ENCODE measurements around the gene STRAP. TPM values are rescaled to one million over a fixed set of nuclear protein-coding genes. Genes with fewer than 3 reads are reported as not detected.

The STRAP gene
- total and polyA plus RNA-seq, 2 donors (not counting 1 experiment from before 2014, with no cell fraction given): 44.4 to 49.0 TPM

DNA sequence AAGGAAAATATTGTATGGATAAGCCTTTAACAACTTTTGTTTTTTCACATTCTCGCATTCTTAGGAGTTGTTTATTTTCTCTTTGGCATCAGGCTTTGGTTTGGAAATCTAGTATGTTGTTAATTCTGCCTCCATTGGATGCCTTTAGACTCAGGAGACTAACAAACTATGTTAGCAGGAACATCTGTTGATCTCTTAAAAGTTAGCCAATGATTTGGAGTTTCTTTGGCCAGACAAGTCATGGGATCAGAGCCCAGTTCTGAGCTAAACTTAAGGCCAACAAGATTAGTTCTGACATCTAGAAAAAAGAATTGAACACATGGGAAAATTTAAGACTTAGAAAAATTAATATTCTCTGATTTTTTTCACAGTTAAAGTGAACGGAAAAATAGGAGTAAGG lies 35.3 kb upstream of the STRAP start:
- no peak for ATAC-seq (ENCODE audit: low read depth)
- ChIA-PET POLR2A (no interaction called here), CTCF (interaction anchor here (0.7 to 1.9 kb wide), 3 partner anchors 9 to 262 kb away, joined by 3 to 4 read pairs (median 3); no protein-coding TSS in a partner anchor)
- no peak overlapping the region for H3K27ac Mint-ChIP-seq
- H3K4me1 ChIP-seq (ENCODE audit: control insufficient read depth in 2 of 2, insufficient read depth in 2 of 2, low read length in 2 of 2): no peaks in the 10 kb centered on the region
- no peaks in the 10 kb centered on the region for H3K4me1 Mint-ChIP-seq
- no peak overlapping the region for H3K4me2 ChIP-seq (replicated peaks; ENCODE audit: low read depth, low read length, poor library complexity, severe bottlenecking)
- no peaks in the 10 kb centered on the region for H3K36me3 ChIP-seq (replicated peaks in 1 of 2; ENCODE audit: control extremely low read depth in 1 of 2, control insufficient read depth in 1 of 2, extremely low read depth in 1 of 2, insufficient read depth in 2 of 2, low read length in 1 of 2)
- TF ChIP-seq CTCF (IDR thresholded peaks at IDR 0.05) (no peak), EZH2 (IDR thresholded peaks at IDR 0.05; ENCODE audit: borderline replicate concordance, insufficient read depth, low read depth, low read length, poor library complexity, severe bottlenecking) (no peak)
- intact Hi-C loops (cut with micrococcal nuclease): no loop called here
- no peaks in the 10 kb centered on the region for H3K27me3 ChIP-seq (replicated peaks in 1 of 4; ENCODE audit: control extremely low read depth in 1 of 4, control insufficient read depth in 3 of 4, insufficient read depth in 4 of 4, low read length in 3 of 4)
- H3K27ac ChIP-seq (ENCODE audit: low read length in 2 of 2): no peak overlapping the region
- no peak for DNase-seq
- H3K9me3 ChIP-seq (ENCODE audit: control extremely low read depth in 1 of 3, control insufficient read depth in 2 of 3, insufficient read depth in 1 of 3, low read length in 2 of 3): no peaks in the 10 kb centered on the region
- no peak overlapping the region for H3K9ac ChIP-seq (ENCODE audit: low read length)
- H3K4me3 Mint-ChIP-seq: no peak overlapping the region
- H3K9me3 Mint-ChIP-seq (ENCODE audit: insufficient read depth): no peaks in the 10 kb centered on the region
- H3K4me3 ChIP-seq (ENCODE audit: control extremely low read depth in 1 of 5, extremely low read depth in 1 of 5, insufficient read depth in 1 of 5, low read depth in 2 of 5, low read length in 4 of 5): no peak overlapping the region
- 100% methylated on average over 1 of the region's 2 CpGs for WGBS (ENCODE audit: insufficient coverage)
- no peaks in the 10 kb centered on the region for H3K27me3 Mint-ChIP-seq
- no peaks in the 10 kb centered on the region for H4K20me1 ChIP-seq (ENCODE audit: control insufficient read depth, insufficient read depth, low read length, poor library complexity, severe bottlenecking)
- H2AFZ ChIP-seq (ENCODE audit: insufficient read depth, low read depth, low read length, poor library complexity, severe bottlenecking): no peak overlapping the region
- H3K79me2 ChIP-seq (ENCODE audit: control insufficient read depth, insufficient read depth, low read length): no peaks in the 10 kb centered on the region

- POLR2A ChIA-PET: no interaction called here
- Mint-ChIP-seq H3K4me1 (no peaks in the 10 kb centered on the region), H3K4me3 (no peak overlapping the region), H3K27me3 (no peaks in the 10 kb centered on the region), H3K9me3 (ENCODE audit: insufficient read depth) (no peaks in the 10 kb centered on the region), H3K27ac (no peak overlapping the region)
- H3K27ac ChIP-seq (ENCODE audit: low read length in 2 of 2): no peak overlapping the region
- no peaks in the 10 kb centered on the region for H3K9me3 ChIP-seq (ENCODE audit: control extremely low read depth in 1 of 3, control insufficient read depth in 2 of 3, insufficient read depth in 1 of 3, low read length in 2 of 3)
- no peak overlapping the region for H3K9ac ChIP-seq (ENCODE audit: low read length)
- TF ChIP-seq CTCF (IDR thresholded peaks at IDR 0.05) (no peak), EZH2 (IDR thresholded peaks at IDR 0.05; ENCODE audit: borderline replicate concordance, insufficient read depth, low read depth, low read length, poor library complexity, severe bottlenecking) (no peak)
- H3K79me2 ChIP-seq (ENCODE audit: control insufficient read depth, insufficient read depth, low read length): no peaks in the 10 kb centered on the region
- H3K4me2 ChIP-seq (replicated peaks; ENCODE audit: low read depth, low read length, poor library complexity, severe bottlenecking): no peak overlapping the region
- ATAC-seq (ENCODE audit: low read depth) (no peak), DNase-seq (no peak)
- intact Hi-C loops (cut with micrococcal nuclease): no loop called here
- no peaks in the 10 kb centered on the region for H3K4me1 ChIP-seq (ENCODE audit: control insufficient read depth in 2 of 2, insufficient read depth in 2 of 2, low read length in 2 of 2)
- no peaks in the 10 kb centered on the region for H4K20me1 ChIP-seq (ENCODE audit: control insufficient read depth, insufficient read depth, low read length, poor library complexity, severe bottlenecking)
- 83% methylated on average over 1 of the region's 1 CpG for WGBS (ENCODE audit: insufficient coverage)
- H3K4me3 ChIP-seq (ENCODE audit: control extremely low read depth in 1 of 5, extremely low read depth in 1 of 5, insufficient read depth in 1 of 5, low read depth in 2 of 5, low read length in 4 of 5): no peak overlapping the region
- CTCF ChIA-PET: interaction anchor here (0.9 to 1.3 kb wide), 4 partner anchors 10 to 317 kb away, joined by 3 to 4 read pairs (median 3); no protein-coding TSS in a partner anchor
- H3K36me3 ChIP-seq (replicated peaks in 1 of 2; ENCODE audit: control extremely low read depth in 1 of 2, control insufficient read depth in 1 of 2, extremely low read depth in 1 of 2, insufficient read depth in 2 of 2, low read length in 1 of 2): no peaks in the 10 kb centered on the region
- no peaks in the 10 kb centered on the region for H3K27me3 ChIP-seq (replicated peaks in 1 of 4; ENCODE audit: control extremely low read depth in 1 of 4, control insufficient read depth in 3 of 4, insufficient read depth in 4 of 4, low read length in 3 of 4)
- no peak overlapping the region for H2AFZ ChIP-seq (ENCODE audit: insufficient read depth, low read depth, low read length, poor library complexity, severe bottlenecking)
Observed at GRCh38 chr12:15848606-15849005, 33.6 kb upstream of the STRAP start.

Data from B cell (primary cell).